Measurements from ENCODE around the gene SLAMF8.

Gene SLAMF8

DNA sequence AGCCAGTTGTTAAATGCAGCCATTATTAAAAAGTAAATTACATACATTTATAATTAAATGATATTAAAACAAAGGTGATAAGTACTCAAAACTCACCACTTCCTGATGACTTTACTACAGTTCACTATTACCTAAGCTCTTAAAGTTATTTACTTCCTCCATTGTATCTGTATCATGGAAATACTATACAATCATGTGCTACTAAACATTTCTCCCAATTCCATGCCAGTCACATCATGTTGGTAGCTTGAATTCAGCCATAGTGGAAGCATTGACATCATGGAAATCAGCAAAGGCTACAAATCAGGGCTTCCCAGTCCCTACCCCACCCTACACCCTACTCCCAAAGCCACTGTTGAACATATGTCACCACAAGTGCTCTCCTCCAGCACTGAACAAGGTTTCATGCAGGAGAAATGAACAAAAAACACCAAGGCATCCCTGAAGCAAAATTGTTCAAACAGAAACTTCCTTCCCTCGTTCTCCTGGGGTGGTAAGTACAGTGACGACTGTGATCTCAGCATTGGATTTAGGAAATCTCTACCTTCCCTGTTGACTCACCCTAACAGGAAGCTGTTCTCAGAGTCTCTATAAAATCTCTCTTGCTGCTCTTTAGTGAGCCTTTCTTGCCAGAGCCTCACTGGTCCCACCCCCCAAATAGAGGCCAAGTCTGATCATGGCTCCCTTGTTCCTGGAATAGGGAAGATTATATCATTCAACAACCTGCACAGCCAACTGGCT, 23.1 kb downstream of the SLAMF8 start:
- no peak for DNase-seq (ENCODE audit: low read depth)

DNA sequence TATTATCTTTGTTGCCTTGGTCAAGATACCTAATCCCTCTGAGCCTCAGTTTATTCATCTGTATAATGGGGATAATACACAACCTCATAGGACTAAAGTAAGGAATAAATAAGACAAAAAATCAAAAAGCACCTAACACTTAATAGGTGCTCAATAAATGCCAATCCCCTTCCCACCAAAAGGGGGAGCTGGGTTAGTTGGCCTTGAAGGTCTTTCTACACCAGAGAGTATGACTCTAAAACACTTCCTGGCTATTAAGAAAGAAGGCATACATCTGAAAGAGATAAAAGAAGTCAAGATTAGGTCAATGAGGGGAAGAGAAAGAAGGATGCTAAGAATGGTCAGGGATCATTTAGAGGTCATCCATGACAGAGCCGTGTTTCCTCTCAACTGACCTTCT, 24.7 kb downstream of the SLAMF8 start:
- DNase-seq (ENCODE audit: low read depth) = no peak

DNA sequence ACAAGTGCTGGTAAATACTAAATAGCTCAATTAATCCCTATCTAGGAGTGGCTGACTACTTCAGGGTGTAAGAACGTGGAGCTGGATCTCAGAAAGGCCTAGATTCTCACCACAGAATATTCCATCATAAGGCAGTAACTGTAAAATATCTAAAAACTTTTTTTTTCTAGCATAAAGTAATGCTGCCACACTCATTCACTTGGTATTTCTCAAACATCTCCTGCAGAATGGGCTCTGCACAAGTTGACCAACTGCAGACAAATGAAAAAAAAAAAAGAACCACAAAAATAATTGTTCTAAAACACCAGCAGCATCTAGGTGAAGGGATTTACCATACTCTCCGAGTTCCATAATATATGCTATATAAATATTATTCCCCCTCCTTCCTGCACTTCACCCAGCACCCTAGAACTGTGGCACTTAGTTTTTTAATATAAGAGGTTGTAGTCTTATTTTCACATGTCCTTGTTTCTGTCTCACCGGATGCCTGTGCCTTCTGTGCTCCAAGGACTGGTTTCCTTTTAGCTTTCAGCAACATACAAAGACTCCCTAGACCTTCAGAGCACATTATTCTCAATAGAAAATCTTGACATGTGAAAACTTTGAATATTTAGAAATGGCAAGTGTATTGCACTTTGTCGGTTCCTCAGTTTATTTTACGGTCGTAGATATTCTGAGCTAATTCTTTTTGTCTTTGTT, 26.9 kb downstream of the SLAMF8 start:
- DNase-seq (ENCODE audit: low read depth) = no peak

DNA sequence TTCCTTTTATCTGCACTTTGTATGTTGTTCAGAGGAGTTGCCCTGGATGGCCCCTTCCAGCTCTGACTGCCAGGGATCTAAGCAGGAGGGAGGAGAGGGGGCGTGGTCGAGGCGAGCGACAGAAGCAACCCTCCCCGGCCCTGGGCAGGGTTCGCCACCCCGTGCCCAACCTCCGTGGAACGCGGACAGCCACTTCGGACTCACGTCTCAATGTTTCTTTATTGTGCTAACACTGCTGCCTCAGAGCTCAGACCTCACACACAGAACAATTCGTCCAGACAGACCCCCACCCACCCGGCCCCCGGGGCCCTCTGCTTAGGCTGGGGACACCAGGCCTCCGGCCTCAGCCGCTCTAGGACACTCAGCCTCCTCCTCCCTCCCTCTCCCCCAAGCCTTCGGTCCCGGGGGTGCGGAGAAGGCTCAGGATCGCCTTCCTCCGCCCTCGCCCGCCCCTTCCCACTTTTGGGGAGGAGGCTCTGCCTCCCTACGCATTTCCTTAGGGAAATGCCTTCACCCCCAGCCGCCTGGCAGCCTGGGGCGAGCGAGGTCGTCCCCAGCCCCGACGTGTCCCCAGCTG, 27.5 kb downstream of the SLAMF8 start:
- peak; percentile 46 for DNase-seq (ENCODE audit: low read depth)

DNA sequence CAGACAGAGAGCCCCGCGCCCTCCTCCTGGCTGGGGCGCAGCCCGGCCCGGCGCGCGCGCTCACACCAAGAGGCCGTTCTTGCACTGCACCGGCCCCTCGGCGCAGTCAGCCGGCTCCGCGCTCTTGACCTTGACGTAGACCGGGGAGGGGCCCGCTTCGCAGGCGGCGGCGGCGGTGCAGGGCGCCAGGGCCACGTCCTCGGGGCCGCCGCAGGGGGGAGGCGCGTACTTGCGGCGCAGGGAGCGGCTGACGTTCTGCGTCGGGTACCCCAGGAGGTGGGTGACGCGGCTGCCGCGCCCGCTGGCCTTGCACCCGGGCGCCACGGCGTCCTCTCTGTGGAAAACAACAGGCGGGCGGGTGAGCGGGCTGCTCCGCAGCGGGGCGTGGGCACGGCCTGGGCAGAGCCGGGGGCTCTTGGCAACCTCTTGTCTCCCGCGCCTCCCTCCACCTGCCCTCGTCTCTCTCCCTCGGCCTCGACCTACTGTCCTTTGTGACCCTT, 28.1 kb downstream of the SLAMF8 start:
- DNase-seq (ENCODE audit: low read depth) = peak; percentile 49

DNA sequence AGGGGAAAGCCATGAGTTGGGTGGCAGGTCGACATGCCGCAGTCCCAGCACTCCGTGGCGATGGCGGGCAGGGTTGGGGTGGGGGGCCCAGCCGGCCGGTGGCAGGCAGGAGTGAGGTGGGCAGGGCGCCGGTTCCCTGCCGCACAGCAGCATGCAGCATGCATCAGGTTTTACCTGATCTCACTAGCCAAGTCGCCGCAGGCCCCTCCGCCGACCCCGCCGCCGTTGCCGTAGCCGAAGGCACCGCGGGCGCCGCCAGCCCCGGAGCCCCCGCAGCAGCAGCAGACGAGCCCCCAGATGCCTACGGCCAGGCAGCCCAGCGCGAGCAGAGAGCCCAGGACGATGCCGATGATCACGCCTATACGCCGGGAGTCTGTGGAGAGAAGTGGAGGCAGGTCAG, 29.0 kb downstream of the SLAMF8 start:
- no peak for DNase-seq (ENCODE audit: low read depth)

DNA sequence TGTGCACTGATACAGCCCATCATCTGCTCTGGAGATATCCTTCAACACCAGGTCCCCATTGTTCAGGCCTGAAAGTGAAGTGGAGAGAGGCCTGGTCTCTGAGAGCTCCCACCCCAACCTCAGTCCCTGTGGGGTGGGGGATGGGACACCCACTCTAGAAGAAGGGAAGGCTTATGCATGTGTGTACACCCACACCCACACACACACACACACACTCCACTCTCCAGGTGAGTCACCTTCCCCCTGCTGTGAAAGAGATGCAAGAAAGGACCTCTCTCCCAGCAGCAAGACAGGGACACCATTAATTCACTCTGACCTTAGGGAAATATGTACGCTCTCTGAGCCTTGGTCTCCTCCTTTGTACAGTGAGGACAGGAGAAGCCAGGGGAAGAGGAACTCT, 29.9 kb downstream of the SLAMF8 start:
- DNase-seq (ENCODE audit: low read depth) = no peak

DNA sequence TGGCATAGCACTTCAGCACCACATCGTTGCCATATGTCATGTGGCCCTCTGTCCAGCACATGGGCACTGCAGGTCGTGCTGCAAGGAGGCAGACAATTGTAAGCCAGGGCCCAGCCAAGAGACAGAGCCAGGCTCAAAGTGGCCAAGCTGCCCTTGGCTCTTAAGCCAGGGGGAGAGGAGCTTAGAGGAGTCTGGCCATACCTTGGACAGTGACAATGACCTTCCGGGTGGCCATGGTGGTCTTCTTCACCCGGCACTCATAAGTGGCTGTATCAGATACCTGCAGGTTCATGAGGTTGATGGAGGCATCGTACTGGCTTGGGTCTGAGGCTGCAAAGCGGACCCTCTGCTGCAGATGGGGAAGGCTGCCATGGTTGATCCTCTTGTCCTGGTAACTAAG, 31.2 kb downstream of the SLAMF8 start:
- DNase-seq (ENCODE audit: low read depth) = no peak

DNA sequence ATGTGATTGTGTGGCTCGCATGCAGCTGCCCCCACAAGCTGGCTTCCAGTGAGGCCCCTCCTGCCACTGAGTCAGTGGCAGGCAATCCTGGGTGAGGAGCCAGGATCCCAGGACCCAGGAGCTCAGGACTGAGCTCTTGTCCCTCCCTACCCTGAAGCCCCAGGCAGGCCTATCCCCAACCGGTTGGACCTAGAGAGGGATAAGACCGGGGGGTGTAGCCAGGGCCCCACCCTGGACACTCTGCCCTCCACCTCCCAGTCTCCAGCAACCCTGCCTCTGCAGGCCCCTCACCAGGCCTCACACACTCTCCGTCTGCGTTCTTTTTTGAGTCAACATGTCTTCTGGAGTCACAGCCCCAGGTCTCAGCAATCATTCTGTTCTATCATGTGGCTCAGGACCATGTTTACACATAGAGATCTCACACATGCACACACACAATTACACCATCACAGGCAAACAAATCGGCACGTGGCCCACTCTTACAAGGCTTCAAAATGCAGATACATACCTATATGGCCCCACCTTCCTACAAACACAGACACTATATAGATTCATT, 33.2 kb downstream of the SLAMF8 start:
- DNase-seq (ENCODE audit: low read depth) = no peak

DNA sequence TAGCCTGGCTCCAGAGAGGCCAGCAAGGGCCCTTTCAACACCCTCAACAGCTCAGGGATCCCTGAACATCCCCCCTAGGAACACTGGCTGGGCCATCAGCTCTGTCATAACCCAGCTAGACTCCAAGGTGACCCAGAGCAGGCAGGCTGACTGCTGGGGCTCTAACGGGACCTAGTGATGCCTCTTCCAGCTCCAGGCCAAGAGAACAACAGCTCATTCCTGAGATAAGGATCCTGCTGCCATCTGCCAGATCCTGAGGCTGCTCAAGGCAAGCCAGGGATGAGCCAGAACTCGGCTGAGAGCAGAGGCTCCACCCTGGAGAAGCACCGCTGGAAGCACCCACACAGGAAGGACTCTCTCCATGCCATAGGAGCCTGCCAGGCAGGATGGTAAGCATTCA, 33.8 kb downstream of the SLAMF8 start:
- DNase-seq (ENCODE audit: low read depth) = no peak

DNA sequence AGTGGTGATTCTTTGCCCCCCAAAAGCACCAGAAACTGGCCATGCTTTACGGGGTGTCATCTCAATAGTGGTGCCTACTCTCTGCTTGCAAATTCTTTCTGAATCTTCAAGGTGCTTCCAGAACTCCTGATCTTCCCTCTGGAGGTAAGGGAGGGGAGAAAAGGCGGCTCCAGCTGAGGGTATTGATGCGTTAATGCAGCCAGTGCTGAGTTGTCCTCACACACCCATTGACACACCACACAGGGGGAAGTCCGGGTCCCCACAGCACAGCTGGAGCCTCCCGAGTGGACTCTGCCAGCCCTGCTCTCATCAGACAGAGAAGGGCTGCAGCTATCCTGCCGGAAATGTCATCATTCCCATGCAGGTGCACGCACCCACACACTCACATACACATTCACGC, 34.5 kb downstream of the SLAMF8 start:
- no peak for DNase-seq (ENCODE audit: low read depth)

DNA sequence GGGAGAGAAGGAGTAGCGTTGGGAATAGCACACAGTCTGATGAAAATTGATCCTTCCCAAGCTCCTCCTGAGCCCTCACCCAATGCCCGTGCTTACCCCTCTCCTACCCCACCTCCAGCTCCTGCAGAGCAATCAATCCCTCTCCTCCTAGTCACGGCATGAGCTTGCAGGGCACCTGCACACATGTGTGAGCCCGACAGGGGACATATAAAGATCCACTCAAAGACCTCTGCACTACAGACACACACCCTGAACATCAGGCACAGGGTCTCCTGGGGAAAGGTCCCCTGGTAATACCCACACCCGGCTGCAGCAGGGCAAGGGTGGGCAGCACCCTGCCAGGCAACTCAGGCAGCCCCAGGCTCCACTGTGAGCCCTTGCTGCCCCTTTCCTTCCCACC, 35.4 kb downstream of the SLAMF8 start:
- no peak for DNase-seq (ENCODE audit: low read depth)

DNA sequence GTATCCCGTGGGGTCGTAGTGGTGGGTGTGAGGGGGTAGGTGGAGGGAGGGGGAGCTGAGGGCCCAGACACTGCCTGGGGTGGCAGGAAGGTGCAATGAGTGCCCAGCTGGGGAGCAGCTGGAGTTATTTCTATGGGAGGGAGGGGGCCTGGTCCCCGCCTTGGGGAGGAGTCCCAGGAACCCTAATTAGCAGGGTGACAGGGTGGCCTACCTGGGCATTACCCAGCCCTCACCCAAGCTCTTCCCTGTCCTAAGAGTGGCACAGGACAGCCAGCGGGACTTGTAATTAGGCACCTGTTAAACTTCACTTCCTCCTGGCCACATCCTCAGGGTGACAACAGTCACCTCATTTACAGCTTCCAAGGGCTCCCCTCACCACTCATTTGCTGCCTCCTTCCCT, 35.9 kb downstream of the SLAMF8 start, which contains the start of gene VSIG8:
Gene VSIG8 (minus strand): TSS at position 101 of the 400 bp plus-strand sequence. CDS start 136 bp downstream, outside the sequence.
- no peak for DNase-seq (ENCODE audit: low read depth)

DNA sequence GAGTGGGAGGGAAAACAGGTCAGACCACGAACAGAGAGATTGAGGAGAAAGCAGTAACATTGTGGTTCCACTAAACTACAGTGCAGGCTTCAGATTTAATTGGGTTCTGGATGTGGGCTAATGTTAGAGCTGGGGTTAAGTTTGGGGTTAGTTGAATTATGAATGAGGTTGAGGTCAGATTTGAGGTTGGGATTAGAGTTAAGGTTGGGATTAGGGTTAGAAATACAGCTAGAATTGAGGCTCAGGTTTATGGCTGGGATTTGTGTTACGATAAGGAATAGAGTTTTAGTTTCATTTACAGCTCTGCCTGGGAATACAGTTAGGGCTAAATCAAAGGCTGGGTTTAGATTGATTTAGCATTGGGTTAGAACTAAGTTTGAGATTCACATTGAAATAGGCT, 37.6 kb downstream of the SLAMF8 start:
- DNase-seq (ENCODE audit: low read depth) = no peak

DNA sequence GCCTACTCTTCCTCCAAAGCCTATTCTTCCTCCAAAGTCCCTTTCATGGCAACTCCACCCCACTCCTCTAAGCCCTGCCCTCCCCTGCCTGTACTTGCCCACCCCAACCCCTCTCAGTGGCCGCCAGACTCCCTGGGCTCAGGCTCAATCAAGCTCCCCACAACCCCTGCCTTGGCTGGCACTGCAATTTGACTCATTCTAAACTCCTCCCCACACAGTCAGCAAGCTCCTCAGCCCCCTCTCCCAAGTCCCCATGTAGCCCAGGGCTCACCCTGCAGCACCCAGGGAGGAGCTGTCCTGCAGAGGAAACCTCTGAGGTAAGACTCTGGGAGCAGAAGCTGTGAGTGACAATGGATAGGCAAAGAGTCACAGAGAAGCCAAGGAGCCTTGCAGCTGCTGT, 39.4 kb downstream of the SLAMF8 start:
- DNase-seq (ENCODE audit: low read depth) = no peak

DNA sequence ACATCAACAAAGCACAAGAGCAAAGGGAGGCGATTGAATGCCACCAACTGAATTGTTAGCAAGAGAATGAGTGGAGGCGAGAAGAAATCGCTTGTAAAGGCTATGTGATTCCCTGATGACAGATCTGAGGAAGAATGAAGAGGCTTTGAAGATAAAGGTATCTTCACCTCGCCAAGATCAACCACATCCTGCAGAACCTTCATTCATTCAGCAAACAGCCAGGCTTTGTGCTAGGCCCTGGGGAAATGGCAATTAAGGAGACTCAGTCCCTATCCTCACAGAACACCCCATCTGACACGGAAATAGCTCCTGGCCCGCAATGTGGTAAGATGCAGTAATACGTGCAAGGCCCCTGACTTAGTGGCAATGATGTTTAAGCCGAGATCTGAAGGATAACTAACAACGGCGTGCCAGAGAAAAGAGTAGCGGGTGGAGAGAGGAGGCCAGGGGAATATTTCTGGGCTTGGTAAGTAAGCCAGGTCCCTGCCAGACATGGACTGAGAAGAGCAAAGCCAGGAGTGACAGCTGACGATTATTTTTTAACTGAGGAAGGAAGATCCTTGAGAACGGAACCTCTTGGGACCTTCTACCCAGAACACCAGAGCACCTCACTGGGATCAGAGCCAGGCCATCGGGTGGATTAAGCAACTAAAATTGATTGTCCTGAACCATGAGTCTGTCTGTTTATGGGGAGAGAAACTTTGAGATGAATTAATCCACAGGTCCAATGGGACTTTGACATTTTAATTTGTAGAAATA, 40.4 kb downstream of the SLAMF8 start:
- no peak for DNase-seq (ENCODE audit: low read depth)

DNA sequence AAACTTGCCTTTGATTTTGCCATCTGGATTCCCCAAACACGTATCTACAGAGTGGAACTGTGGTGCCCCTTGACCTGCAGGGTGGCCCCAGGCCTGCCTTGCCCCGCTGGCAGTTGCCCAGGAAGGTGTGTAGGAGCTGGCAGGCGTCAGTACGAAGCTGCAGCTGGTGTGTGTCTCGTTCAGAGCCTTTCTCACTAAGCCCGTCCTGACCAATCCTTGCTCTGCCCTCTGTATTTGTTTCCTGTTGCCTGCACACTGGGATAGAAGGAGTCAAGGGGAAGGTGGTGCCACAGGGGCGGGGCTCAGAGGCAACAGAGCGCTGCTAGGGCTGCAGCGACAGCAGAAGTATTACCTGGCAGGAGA, 41.0 kb downstream of the SLAMF8 start:
- DNase-seq (ENCODE audit: low read depth) = no peak

DNA sequence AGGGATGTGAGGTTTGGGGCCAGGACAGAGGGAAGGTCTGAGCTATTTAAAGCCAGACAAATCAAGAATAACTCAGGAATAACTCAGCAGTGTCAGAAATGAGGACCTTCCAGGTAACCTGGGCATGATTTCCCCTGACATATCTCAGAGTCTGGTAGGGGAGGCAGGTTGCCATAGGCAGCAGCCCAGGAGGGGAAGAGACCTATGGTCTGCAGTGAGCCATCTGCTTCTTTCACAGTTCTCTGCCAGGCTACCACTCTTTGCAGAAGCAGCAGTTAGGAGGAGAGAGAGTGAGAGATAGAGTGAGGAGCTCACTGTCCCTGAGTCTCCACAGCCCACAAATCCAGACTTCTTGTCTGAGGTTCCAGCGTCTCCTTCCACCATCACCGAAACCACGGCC, 42.1 kb downstream of the SLAMF8 start:
- DNase-seq (ENCODE audit: low read depth) = no peak

DNA sequence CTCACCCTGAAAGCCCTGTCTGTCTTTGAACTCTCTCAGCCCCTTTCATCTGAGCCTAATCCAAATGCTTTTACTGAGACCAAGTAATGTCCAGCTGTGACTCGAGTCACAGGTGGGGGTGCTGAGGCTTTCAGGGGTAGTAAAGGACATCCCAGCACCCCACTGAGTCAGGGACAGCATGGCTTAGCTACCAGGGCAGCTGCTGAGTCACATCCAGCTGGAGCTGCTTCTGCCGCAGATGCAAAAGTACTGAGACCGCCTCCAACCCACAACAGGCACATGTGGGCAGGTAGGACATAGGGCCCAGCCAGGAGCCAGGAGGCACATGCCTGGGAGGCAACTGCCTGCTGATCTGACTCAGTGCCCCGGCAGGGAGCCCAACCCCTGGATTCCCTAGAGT, 42.5 kb downstream of the SLAMF8 start:
- DNase-seq (ENCODE audit: low read depth) = no peak

DNA sequence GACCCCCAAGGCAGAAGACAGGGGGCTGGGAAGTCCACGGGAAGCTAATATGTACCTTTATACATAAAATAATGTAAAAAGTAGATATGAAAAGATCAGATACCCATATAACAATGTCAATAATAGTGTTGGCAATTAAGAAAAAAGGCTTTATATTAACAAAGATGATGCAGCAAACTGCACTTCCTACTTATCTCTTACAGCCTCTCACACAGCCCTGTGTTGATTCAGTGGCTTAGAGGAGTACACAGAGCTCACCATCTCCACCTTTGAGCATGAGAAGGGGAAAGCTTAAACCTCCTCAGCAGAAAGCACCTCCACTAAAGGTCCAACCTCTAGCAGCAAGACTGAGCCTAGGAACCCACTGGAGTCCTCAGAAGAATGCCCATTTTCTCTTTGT, 42.9 kb downstream of the SLAMF8 start:
- DNase-seq (ENCODE audit: low read depth) = no peak

DNA sequence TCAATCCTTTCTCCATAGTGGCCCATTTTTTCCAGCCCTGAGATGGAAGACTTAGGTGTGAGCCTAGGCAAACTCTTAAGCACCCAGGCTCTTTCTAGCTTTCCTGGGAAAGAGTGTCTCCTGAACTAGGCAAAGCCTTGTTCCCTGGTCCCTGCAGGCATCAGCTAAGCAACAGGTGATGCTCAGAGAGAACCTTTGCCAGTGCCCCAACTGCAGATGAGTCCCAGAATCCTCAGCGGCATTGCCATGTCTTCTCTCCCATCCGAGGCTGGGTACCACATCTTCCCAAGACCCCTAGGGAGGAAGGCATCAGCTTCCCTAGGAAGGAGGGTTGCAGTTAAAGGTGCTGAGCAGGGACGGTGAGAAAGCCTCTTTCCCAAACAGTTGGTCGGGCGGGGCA, 44.0 kb downstream of the SLAMF8 start:
- DNase-seq (ENCODE audit: low read depth) = no peak

DNA sequence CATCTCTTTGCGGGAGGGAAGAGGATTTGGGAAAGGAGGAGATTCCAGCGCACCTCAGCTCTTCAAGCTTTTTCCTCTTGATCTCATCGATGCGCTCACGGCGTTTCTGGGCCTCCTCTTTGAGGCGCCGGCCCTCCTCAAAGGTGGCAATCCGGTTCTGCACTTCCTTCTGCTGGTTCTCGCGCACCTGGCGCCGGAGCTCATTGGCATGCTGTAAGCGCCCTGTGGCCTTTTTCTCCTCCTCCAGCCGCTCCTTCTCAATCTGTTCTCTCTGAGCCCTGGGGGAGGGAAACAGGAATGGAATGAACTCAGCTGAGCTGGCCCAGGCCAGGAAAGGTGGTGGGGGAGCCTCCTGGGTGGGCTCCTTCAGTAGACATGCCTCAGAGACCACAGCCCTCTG, 46.2 kb downstream of the SLAMF8 start:
- DNase-seq (ENCODE audit: low read depth) = no peak

Data from HS-27A (cell line).